GM12865 (cell line): ENCODE measurements around the gene PAXX.

ENCODE experiments used
- DNase-seq: peaks from one replicate; pipeline ENCODE4 v3.0.0; 2010; ENCODE audit warnings: low read depth
- H3K4me3 ChIP-seq: 2 replicates; pipeline ENCODE4 v1.5.1; 2011; ENCODE audit warnings: mild to moderate bottlenecking, low read depth, low read length, control low read depth
- CTCF ChIP-seq: IDR thresholded peaks from 2 replicates; pipeline ENCODE4 v1.5.1; 2011; ENCODE audit warnings: low read length, control low read depth, low read depth, inconsistent platforms; ENCODE audit not compliant: insufficient read depth; ENCODE audit errors: missing control alignments

Gene PAXX

DNA sequence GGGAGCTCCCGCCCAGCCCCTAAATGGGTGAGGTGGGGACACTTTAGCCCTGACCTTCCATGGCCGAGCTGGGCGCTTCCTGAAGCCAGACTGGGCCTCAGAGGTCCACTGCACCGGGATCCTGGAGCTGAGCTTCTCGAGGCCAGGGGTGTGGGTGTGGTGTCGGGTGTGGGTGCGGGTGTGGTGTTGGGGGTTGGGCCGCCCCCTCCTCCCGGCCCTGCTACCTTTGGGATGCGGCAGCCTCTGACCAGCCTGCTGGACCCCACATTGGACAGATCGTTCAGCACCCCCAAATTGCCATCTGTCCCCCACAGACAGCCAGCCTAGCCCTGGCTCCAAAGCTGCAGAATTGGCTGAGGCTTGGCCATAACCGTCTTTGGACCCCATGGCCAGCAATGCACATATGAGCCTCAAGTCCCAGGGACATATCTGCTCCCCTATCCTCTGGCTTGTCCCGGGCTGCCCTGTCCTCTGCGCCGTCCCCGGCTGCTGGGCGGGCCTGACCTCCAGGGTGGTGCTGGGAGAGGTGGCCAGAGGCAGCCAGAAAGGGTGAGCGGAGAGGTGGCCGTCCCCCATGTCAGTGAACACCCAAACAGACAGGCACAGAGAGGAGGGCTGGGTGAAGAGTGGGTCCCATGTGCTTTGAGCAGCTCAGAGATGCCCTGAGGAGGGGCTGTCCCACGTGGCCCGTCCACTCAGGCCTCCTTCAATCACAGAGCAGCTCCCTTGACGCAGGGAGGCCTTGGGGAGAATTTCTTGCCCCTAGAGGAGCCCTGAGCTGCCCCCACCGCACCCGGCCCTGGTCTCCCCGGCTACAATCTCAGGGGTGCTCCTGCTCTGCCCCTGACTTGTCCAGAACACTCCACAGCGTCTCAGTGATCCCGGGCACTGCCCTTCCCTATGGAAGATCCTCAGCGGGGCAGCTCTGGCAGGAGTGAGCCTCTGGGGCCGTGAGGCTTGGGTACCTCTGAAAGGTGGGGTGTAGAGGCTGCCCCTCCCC lies 18.3 kb upstream of the PAXX start:
- H3K4me3 ChIP-seq, result no peak overlapping the region
- no peak for DNase-seq
- no peak for TF ChIP-seq CTCF

DNA sequence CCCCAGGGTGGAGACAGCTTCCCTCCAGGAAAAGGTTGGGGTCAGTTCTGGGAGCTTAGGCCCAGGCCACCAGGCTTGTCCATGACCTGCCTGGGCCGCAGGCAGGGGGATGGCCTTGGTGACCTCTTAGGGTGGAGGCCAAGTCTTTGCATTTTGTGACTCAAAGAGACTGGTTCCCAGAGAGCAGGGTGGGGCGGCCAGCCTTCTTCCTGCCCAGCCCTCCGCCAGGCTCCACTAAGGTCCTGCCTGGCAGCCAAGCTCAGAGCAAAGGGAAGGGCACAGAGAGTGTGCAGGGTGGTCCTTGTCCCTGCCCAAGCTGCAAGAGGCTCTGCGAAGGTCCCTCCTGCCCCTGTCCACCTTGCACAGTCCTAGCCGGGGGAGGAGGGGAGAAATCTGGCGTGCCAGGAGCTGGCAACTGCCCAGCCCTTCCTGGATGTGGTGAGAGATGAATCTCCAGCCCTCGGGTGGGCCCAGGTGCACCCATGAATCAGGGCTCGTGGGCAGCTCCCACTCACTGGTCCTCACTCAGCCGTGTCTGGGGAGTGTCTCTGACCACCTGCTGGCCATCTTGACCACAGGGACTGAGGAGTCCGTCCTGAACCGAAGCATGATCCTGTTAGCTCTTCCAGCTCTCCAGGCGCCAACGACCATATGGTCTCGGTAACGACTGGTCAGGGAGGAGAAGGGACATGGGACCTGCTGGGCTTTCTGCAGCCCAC lies 17.2 kb upstream of the PAXX start:
- no peak for TF ChIP-seq CTCF
- no peak overlapping the region for H3K4me3 ChIP-seq
- DNase-seq, result no peak

DNA sequence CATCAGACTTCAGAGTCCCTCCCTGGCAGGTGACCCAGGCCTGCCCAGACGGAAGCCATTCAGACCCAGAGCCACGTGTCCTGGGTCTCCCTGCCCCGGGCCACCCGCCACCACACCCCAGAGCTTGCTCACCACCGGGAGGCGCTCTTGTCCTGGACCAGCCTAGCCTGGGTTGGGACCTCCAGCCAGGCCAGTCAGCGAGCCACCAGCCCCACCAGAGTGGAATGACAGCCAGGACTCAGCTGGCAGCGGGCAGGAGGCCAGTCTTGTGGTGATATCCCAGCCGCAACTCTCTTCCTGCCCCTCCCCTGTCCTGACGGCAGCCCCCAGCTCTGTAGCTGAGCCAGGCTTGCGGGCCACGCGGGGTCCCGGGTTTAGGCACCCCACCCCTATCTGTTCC lies 16.6 kb upstream of the PAXX start:
- DNase-seq, result peak; percentile 44
- H3K4me3 ChIP-seq, result no peak overlapping the region
- TF ChIP-seq CTCF, result peak; percentile 21

GRCh38 chr9:136977223-136977622 lies 15.0 kb upstream of the PAXX start, which contains the start of gene PTGDS:
PTGDS (plus strand) TSS chr9:136977504; CDS start chr9:136977579, 75 bp downstream.
- no peak within 1 kb of the TSS for H3K4me3 ChIP-seq
- DNase-seq, result no peak
- no peak for TF ChIP-seq CTCF

GRCh38 chr9:136977649-136978072 lies 14.6 kb upstream of the PAXX start:
- no peak overlapping the region for H3K4me3 ChIP-seq

More at GRCh38 chr9:136977649-136978072, 14.6 kb upstream of the PAXX start:
- no peak for DNase-seq
- TF ChIP-seq CTCF, result no peak
